SW 1271 (cell line): ENCODE data around the gene ATP8B2.
"Not testable (repeated sequence)": the region's sequence is repeated elsewhere in the genome, so short reads cannot be mapped to it uniquely, and the experiment has no call there.

ENCODE experiments used
- DNase-seq, 2 experiments: peaks; one replicate each; lab custom pipeline; 2025; lab: John Stamatoyannopoulos, UW

Gene ATP8B2

GRCh38 chr1:154324669-154325582 is at the start of gene ATP8B2:
Gene ATP8B2, plus strand, starts transcription at chr1:154325525. Its CDS starts 2,617 bp downstream, at chr1:154328142.
- peak; percentile 23 to 54 for DNase-seq

DNA sequence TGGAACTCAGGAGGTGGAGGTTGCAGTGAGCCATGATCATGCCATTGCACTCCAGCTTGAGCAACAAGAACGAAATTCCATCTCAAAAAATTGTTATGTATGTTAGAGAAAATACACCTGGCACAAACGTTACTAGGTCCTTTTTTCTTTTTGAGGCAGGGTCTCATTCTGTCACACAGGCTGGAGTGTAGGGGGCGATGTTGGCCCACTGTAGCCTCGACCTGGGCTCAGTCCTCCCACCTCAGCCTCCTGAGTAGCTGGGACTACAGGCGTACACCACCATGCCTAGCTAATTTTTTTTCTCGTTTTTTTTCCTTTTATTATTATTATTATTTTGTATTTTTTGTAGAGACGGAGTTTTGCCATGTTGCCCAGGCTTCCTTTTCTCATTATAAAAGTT is 48.5 kb upstream of the ATP8B2 start:
- DNase-seq = no peak

GRCh38 chr1:154287591-154287990 is 37.7 kb upstream of the ATP8B2 start:
- DNase-seq = not testable (repeated sequence)

DNA sequence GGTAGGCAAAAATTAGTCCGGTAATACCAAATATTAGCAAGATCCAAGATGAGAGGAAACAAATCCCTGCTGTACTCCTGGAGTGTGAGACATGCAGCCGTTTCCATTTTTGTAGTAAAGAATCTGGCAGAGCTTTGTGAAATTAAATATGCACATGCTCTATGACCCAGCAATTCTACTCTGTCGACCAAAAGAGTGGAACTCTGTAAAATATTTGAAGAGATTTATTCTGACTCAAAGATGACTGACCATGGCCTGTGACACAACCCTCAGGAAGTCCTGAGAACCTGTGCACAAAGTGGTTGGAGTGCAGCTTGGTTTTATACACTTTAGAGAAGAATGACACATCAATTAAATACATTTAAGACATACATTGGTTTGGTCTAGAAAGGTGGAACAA is 36.7 kb upstream of the ATP8B2 start:
- no peak for DNase-seq

DNA sequence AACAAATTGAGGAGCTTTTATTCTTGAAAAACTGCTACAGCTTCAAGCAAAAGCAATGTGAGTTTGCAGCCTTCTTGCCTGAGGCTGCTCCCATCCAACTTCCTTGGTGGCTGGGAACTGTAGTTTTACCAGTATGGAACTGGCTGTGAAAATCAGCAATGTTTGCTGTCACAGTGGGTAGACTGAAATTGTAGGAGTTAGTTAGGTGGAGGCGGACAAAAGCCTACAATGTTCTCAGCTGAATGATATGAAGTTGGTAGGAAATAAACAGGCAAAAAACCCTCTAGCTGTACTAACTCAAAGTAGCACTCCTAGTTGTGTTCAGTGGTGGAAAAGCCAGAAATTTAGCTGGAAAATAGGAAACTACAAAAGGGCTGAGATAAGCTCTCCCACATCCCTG is 34.4 kb upstream of the ATP8B2 start:
- no peak for DNase-seq

- DNase-seq = peak in 1 of 2 experiments; percentile 30
Measured at GRCh38 chr1:154295408-154296235, 29.7 kb upstream of the ATP8B2 start.

DNA sequence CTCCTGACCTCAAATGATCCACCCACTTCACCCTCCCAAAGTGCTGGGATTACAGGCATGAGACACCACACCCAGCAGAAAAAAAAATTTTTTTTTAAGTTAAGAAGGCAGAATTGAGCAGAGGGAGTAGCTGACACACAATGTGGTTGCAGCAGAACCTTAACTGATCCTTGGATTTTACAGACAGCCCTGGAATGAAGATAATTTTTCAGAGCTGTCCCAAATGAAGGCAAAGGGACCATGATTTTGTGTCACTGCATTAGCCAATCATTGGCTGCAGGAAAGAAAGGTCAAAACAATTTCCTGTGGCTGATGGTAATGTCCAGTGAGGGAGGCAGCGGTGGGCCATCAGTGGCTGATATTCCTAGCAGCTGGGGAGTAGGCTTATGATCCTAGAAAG is 23.7 kb upstream of the ATP8B2 start:
- no peak for DNase-seq

DNA sequence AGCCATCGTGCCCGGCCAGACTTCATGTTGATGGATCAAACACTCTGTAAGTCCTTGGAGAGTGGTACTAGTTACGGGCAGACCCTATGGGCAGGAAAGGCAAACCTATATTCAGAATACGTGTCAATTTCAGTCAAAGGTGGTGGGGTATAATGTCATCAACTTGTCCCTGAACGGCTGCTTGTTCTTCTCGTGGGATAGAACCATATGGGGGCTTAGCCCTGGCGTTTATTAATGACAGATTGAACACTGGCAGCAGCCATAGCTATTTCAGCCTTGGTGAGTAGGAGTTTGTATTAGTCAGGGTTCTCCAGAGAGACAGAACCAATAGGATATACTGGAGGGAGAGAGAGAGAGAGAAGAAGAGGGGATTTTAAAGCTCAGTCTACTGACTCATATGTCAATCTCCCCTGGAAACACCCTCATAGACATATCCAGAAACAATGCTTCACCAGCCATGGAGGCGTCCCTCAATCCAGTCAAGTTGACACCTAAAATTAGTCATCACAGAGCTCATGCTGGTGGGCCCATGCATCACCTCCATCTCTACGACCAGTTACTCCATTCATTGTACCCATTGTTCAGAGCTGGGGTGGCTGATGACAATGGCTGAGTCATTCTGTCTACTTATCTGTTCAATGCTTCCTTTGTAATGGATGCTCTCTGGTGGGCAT is 20.5 kb upstream of the ATP8B2 start:
- DNase-seq = no peak

DNA sequence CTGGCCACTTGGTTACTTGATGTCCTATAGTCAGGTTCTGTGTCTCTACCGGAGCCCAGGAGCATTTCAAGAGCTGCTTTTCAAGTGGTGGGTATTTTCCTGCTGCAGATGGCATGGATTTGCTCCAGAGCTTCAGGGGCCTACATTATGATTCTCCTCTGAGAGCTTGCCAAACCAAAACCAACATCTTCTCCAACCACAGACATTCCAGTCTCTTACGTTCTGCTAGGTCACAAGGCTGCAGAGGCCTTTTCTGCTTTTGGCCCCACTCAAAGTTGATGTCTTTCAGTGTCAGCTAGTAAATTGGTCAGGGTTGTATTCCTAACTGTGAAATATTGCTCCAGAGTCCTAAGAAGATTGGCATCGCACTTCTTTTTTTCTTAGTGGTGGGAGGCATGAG is 19.2 kb upstream of the ATP8B2 start:
- no peak for DNase-seq

GRCh38 chr1:154307670-154308270 is 17.6 kb upstream of the ATP8B2 start:
- DNase-seq = not testable (repeated sequence)

GRCh38 chr1:154309136-154309535 is 16.2 kb upstream of the ATP8B2 start:
- not testable (repeated sequence) for DNase-seq

DNA sequence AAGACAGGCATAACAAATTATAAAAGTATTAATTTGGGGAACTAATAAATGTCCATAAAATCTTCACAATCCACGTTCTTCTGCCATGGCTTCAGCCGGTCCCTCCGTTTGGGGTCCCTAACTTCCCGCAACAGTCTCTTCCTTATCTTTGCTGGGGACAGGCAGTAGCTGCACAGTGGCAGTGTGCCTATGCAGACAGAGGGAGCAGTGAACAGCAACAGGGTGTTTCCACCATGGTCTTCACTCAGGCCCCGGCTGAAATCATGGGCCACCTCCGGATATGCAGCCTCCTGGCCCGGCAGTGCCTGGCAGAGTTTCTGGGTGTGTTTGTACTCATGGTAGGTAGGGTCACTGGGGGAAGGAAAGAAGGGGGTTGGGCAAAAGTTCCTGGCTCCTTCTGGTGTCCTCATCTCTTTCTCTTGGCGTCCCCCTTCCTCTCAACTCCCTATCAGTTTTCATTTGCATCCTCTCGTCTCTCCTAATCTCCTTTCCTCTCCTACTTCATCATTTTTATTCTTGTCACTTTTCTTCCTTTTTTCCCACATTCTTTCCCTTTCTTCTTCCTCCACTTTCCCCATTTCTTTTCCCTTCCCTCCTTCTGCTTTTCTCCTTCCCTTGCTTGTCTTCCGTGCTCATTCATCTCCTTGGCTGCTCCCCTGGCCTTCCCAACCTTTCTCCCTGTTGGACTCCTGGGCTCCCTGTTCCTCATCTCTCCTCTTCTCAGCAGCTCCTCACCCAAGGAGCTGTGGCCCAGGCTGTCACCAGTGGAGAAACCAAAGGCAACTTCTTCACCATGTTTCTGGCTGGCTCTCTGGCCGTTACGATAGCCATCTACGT is 12.9 kb upstream of the ATP8B2 start:
- DNase-seq = not testable (repeated sequence)

DNA sequence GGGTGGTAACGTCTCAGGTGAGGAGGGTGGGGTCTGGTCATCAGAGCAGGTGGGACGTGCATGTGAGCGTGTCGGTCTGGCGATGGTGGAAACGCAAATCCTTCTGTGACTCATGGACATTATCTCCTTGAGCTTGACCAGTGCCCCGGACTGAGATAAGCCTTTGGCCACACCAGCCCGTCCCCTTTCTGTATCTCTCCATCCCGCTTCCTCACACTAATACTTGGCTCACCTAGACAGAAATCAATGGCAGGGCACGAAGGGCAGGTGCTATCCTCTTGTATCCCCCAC is 12.3 kb upstream of the ATP8B2 start:
- DNase-seq = no peak

DNA sequence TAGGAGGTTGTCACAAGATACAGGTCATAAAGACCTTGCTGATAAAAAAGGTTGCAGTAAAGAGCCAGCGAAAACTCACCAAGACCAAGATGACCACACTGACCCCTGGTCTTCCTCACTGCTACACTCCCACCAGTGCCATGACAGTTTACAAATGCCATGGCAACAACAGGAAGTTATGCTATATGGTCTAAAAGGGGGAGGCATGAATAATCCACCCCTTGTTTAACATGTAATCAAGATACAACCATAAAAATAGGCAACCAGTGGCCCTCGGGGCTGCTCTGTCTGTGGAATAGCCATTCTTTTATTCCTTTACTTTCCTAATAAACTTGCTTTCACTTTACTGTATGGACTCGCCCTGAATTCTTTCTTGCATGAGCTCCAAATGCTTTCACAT is 11.1 kb upstream of the ATP8B2 start:
- not testable (repeated sequence) for DNase-seq

DNA sequence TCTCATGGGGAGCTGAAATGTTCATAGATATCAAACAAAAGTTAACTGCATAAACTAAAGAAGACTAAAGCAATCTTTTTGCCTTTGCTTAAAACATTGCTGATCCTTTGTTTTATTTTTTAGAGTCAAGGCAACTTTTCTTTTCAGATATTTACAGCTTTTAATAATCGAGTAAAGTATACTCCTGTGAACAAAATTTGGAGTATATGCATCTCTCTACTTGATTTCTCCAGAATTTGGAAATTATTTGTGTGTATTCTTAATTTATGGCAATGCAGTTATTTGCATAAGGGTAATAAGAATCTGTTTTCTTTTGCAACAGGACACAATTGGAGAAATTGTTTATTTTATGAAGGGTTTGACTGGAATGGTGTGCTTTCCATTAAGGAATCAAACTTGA is 8.6 kb upstream of the ATP8B2 start:
- DNase-seq = no peak

DNA sequence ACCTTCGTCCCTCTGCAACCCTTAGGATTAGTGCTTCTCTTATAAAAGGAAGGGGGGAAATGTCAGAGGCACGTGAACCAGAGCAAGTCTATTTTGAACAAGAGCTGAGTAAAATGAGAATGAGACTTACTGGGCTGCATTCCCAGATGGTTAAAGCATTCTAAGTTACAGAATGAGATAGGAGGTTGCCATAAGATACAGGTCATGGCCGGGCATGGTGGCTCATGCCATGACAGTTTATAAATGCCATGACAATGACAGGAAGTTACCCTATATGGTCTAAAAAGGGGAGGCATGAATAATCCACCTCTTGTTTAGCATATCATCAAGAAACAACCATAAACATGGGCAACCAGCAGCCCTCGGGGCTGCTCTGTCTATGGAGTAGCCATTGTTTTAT is 6.9 kb upstream of the ATP8B2 start:
- DNase-seq = no peak

DNA sequence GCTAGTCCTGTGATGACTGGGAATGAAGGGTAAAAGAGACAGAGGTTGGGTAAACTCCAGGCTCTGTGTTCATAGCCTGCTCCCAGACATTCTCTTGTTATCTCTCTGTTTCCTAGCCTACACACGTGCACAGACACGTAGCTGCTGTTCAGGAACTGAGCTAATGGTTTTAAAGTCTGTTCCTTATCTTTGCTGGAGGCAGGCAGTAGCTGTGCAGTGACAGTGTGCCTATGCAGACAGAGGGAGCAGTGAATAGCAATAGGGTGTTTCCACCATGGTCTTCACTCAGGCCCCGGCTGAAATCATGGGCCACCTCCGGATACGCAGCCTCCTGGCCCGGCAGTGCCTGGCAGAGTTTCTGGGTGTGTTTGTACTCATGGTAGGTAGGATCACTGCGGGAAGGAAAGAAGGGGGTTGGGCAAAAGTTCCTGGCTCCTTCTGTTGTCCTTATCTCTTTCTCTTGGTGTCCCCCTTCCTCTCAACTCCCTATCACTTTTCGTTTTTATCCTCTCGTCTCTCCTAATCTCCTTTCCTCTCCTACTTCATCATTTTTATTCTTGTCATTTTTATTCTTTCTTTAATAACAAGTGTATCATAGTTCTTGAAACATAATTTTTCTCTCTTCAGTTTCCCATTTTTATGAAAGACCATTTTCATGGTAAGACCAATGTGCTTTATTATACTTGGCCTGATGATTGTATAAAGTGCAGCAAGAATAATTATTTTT is 4.3 kb upstream of the ATP8B2 start, which contains the start of gene AQP10:
TSS of gene AQP10 (plus strand) at position 212 of the 727 bp plus-strand sequence. CDS start at position 275, 63 bp downstream.
- no peak for DNase-seq

DNA sequence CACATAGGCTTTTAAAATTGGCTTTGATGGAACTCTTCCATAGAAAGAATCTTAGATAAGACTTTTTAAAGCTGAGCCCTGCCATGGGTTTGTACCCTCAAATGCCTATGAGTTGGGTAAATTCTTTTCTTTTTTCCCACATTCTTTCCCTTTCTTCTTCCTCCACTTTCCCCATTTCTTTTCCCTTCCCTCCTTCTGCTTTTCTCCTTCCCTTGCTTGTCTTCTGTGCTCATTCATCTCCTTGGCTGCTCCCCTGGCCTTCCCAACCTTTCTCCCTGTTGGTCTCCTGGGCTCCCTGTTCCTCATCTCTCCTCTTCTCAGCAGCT is 3.8 kb upstream of the ATP8B2 start:
- DNase-seq = not testable (repeated sequence)

- DNase-seq = no peak
Measured at GRCh38 chr1:154323493-154323892, 1.8 kb upstream of the ATP8B2 start.

GRCh38 chr1:154324241-154324640 is 1.1 kb upstream of the ATP8B2 start:
- no peak for DNase-seq
